HUDEP-2 (cell line): ENCODE data around the gene GPN2.
"Not testable (repeated sequence)": the region's sequence is repeated elsewhere in the genome, so short reads cannot be mapped to it uniquely, and the experiment has no call there.

Experiments used
- DNase-seq, 76 experiments: peaks; one replicate each; lab custom pipeline; 2025; ENCODE audit not compliant: unreplicated experiment in 76 of 76; lab: John Stamatoyannopoulos, UW

GPN2 gene

DNA sequence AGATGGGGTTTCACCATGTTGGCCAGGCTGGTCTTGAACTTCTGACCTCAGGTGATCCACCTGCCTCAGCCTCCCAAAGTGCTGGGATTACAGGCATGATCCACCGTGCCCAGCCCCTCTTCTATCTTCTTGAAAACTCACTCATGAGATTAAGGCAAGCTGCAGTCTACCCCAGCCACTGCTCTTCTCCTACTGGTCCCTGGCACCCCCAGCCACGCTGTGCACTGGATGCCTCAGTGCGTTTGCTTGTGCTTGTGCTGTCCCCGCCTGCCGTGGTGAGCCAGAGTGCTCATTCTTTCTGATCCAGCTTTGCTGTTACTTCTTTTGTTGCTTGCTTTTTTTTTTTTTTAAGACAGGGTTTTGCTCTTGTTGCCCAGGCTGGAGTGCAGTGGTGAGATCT lies 52.4 kb downstream of the GPN2 start:
- not testable (repeated sequence) for DNase-seq

DNA sequence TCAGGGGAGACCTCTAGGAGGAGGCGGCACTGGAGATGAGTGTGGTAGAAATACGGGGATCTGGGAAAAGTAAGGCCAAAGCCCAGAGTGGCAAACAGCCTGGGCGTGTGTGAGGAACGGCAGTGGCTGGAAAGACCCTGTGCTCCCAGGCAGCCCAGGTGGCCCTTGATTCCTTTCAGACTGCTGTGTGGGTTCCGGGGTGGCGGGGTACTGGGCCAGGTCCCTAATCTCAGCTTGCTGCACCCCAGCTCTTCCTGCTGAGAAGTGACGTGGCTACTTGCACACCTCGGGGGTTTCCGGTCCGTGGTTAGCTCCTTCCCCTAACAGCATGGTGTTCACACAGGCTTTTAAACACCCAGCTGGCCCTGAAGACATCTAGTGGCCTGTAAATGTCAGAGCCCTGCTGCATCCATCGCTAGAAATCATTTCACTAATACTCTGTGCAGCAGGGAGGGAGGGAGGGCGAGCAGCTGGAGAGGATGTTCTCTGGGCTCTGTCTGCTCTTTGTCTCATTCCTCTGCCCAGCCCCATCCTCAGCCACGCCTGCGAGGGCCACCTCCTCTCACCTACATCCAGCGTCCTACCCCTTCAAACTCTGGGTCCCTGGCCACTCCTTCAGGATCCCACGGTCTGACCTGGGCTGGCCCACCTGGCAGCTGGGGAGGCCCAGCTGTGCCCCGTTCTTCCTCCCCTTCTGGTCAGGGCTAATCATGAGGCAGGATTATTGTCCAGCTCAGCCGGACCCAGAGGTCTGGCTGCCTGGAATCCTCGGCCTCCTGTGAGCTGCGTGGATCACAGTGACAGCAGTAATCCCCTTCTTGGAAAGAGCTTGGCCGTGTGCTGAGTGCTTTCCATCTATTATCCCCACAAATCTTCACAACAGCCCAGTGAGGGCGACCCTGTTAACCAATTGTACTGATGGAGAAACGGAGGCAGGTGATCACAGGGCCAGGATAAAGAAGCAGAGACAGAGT lies 56.4 kb downstream of the GPN2 start:
- peak in 1 of 76 experiments; percentile 28 for DNase-seq

DNA sequence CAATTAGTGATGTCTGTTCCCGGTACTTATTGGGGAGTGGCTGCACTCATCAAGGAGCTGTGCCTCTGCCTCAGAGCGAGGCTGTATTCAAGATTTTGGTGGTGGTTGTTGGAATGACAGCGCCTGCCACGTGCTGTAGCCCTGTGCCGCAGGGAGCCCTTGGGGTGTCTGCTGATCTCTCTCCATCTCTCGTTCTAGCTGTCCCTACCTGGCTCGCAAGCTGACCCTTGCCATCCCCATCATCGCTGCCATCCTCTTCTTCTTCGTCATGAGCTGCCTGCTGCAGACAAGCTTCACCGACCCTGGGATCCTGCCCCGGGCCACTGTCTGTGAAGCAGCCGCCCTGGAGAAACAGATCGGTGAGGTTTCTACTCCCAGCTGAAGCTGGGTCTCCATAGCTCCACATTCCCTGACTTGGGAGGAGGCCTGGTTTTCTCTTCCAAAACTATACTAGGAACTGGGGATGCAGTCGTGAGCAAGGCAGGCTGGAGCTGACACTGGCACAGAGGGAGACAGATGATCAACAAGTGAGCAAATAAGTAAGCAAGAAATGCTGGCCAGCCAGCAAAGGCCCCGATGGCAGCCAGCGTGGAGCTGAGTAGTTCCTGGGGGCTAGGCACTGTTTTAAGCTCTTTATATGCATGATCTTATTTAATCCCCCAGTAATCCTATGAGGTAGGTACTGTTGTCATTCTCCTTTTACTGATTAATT lies 57.7 kb downstream of the GPN2 start:
- no peak for DNase-seq

DNA sequence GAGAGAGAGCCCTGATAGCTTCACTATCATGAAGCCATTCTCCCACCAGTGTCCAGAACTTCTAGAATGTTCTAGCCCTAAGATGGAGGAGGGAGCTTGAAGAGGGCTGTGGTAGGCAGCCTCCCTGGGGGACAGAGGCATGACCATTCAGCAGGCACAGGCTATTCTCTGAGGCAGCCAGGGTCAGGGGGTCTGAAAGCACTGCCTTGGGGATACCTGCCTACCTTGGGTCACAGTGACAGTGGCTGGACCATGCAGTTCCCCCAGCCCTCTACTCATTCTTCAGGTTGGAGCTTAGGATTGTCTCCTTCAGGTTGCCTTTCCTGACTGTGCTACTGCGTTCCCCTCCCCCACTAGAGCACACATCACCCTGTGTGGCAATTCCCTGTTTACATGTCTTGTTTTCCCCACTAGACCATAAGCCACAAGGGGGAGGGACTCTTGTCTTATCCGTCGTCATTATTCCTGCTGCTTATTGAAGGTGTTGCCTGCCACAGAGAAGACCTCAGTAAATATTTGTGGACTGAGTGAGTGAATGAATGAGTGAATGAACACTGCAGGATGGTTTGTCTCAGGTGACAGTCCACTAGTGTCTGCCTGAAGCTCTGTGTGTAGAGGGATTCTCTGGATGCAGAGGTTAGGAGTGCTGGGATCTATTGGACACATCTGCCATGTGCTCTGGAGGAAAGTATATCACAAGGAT lies 58.4 kb downstream of the GPN2 start:
- no peak for DNase-seq

DNA sequence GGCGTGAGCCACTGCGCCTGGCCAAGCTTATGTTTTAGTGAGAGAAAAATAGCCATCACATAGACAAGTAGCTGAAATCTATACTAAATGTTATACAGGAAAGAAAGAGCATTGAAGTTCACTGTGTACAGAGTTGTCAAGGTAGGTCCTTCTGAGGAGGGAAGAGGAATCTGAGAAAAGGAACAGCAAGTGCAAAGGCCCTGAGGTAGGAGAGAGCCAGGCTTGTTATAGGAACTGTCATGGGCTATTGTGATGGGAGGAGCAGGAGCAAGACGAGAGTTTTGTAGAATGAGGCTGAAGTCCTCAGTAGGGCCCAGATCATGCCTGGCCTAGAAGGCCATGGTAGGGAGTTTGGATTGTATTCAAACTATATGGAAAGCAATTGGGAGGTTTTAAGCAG lies 59.0 kb downstream of the GPN2 start:
- DNase-seq: no peak

DNA sequence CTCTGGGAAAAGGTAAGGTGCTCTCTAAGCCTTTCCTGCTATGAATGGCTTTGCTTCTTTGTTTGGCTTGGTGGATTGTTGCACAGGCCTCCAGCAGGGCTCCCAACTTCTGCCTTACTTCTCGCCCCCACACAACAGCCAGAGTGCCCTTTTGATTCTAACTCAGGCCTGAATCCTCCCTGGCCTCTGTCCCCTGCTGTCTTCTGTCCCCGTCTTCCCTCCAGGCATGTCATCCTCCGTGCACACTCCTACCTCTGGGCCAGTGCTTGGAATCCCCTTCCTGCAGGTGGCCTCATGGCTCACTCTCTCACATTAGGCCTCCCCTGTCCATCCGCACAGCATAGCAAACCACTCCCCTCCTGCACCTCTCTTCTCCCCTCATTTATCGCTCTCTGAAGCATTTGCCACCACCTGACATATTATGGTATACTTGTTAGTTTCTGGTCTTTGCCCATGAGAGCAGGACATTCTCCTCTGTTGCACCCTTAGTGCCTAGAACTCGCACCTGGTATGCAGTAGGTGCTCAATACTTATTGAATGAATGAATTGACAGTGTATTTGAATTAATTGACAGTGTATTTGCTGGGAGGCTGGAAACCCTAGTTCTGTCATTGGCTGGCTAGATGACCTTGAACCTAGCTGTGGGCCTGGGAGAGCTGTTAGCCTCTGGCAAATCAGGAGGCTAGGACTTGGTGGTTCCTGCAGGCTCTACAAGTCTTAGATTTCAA lies 60.7 kb downstream of the GPN2 start:
- no peak for DNase-seq

DNA sequence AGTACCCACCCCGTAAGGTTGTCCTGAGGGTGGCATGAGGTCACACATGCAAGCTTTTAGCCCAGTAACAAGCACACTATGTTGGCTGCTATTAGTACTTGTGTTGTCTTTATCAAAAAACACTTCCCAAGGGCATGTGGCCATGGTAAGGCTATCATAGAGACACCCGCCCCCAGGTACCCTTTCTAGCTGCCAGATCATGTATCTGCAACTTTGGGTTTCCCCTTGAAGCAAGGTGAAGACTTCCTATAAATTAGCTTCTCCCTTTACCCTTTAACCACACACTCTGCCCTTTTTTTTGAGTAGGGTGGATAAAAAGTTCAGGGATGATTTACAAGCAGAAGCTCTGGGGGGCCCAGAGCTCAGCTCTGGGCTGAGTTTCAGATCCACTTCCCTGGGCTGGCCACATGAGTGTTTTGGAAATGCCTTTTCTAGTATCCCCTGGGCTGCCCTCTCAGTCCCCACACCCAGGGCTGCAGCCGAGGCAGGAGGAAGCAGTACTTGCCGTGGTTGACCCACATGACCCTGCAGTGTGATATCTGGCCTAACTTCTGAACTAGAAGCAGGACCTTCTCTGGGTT lies 61.6 kb downstream of the GPN2 start:
- DNase-seq: peak in 1 of 76 experiments; percentile 17

DNA sequence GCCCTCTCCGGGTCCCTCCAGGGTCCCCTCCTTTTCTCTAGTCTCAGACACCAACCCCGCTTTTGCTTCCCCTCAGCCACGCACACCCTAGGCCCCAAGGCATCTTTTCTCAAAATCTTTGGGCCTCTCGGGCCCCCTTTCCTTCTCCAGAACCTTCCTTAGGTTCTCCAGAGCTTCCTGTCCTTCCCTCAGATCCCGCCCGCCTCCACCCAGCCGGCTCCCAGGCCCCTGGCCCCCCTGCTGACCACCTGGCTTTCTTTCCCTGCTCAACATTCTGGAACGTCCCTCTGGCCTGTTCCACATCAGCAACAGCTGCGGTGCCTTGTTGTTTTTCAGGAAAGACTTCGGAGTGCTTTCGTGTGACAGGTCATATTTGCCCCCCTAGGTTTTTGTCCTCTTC lies 62.4 kb downstream of the GPN2 start:
- DNase-seq: no peak

DNA sequence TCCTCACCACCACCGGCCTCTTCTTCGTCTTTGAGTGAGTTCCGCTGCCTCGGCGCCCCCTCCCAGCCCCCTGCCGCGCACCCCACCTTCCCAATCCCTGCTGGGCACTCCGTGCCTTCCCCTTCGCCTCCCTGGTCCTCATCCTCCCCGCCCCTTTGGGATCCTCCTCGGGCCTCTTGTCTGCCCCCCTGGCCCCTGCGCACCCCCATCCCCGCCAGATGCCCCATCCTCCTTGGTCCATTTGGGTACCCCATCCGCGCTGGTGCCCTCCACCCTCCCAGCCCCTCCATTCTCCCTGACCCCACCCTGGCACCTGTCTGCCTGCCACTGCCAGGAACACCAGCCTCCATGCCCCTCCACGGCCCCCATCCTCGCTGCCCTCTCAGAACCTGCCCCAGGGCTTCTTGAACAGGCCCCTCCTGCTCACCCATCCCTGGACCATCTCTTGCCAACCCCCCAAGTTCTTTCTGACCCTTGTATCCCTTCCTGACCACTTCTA lies 62.9 kb downstream of the GPN2 start:
- DNase-seq: no peak

DNA sequence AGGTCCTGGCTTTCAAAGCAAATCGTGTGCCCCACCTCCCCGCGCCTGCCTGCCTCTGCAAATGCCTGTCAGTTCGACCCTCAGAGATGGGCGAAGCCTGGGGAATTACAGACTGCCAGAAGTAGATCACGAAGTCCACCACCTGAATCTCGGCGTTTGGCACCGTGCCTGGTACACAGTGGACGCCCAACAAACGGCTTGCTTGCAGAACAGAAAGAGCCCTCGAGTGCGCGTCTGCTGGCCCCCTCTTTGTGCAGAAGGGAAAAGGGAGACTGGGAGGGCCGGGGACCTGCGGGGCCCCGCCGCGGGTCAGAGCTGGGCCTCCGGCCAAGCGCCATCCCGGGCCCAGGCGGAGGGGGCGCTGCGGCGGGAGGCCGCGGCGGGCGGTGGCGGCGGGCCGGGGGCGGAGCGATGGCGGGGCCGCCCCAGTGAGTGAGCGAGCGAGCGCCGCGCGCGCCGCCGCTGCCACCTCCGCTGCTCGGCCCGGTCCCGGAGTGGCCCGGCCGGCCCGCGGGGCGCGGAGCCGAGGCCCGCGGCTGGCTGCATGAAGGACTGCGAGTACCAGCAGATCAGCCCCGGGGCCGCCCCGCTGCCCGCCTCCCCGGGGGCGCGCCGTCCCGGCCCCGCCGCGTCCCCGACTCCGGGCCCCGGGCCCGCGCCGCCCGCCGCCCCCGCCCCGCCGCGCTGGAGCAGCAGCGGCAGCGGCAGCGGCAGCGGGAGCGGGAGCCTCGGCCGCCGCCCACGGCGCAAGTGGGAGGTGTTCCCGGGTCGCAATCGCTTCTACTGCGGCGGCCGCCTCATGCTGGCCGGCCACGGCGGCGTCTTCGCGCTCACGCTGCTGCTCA lies 63.6 kb downstream of the GPN2 start, which contains the start of gene ZDHHC18:
ZDHHC18 (plus strand) TSS at position 428 of the 845 bp plus-strand sequence; CDS start at position 545, 117 bp downstream.
- DNase-seq: peak in 48 of 76 experiments; percentile 6 to 69 (median 40)
